Ishikawa (cell line): ENCODE measurements around the gene SVEP1.
A peak's percentile ranks its signal among the peaks of the same experiment; 100 is the strongest.

ENCODE experiments used
- CREB1 ChIP-seq: IDR thresholded peaks from 2 replicates; pipeline ENCODE4 v1.6.1; 2012; ENCODE audit warnings: low read depth
- EGR1 ChIP-seq: IDR thresholded peaks from 2 replicates; pipeline ENCODE4 v1.6.1; 2012
- EP300 ChIP-seq: IDR thresholded peaks from 2 replicates; pipeline ENCODE4 v1.6.1; 2012; ENCODE audit warnings: borderline replicate concordance
- FOXM1 ChIP-seq: IDR thresholded peaks from 2 replicates; pipeline ENCODE4 v1.6.1; 2012; ENCODE audit warnings: low read depth, borderline replicate concordance
- RAD21 ChIP-seq: IDR thresholded peaks from 2 replicates; pipeline ENCODE4 v1.6.1; 2012; ENCODE audit warnings: low read depth
- REST ChIP-seq: IDR thresholded peaks from 2 replicates; pipeline ENCODE4 v1.6.1; 2012; ENCODE audit warnings: low read depth, mild to moderate bottlenecking
- TAF1 ChIP-seq: IDR thresholded peaks from 2 replicates; pipeline ENCODE4 v1.6.1; 2012; ENCODE audit warnings: low read depth, mild to moderate bottlenecking
- TEAD4 ChIP-seq: IDR thresholded peaks from 2 replicates; pipeline ENCODE4 v1.6.1; 2012
- USF1 ChIP-seq: IDR thresholded peaks from 2 replicates; pipeline ENCODE4 v1.6.1; 2012
- YY1 ChIP-seq: IDR thresholded peaks from 2 replicates; pipeline ENCODE4 v1.6.1; 2012; ENCODE audit warnings: low read depth

- no peak for TF ChIP-seq TAF1
- no peak for TF ChIP-seq USF1
- TF ChIP-seq EP300 = no peak
- TF ChIP-seq RAD21 = peak; percentile 18; the same call in 1 of the 2 replicates
- TF ChIP-seq REST = no peak
- TF ChIP-seq EGR1 = no peak
- TF ChIP-seq CREB1 = no peak
- no peak for TF ChIP-seq TEAD4
- no peak for TF ChIP-seq FOXM1
- no peak for TF ChIP-seq YY1
These were observed 239.2 kb downstream of the SVEP1 start for GRCh38 chr9:110340306-110340705.
